Tibial nerve (tissue), 4 donors: ENCODE data around the gene NUP85. TPM values are rescaled to one million over a fixed set of nuclear protein-coding genes. Genes with fewer than 3 reads are reported as not detected.

Experiments used
- DNase-seq, 2 donors: peaks; one replicate each; pipeline ENCODE4 v3.0.0-alpha.2; 2019; ENCODE audit warnings: low spot score in 2 of 2
- H3K27ac ChIP-seq, 4 donors: fragments of 200-600 bp; sonication (generic) in 3 of 4; one replicate each; pipeline ENCODE4 v1.5.1; 2017 to 2019; ENCODE audit warnings: mild to moderate bottlenecking in 1 of 4
- H3K27me3 ChIP-seq, 2 donors: fragments of 200-600 bp; sonication (generic) in 1 of 2; one replicate each; pipeline versions ENCODE4 v1.5.1 to v1.6.0; 2017 to 2019
- H3K36me3 ChIP-seq, 3 donors: fragments of 200-600 bp; sonication (generic); one replicate each; pipeline ENCODE4 v1.5.1; 2018 to 2019
- H3K4me1 ChIP-seq, 4 donors: fragments of 200-600 bp; sonication (generic) in 3 of 4; one replicate each; pipeline ENCODE4 v1.5.1; 2017 to 2019
- H3K4me3 ChIP-seq, 4 donors: fragments of 200-600 bp; sonication (generic) in 3 of 4; one replicate each; pipeline ENCODE4 v1.5.1; 2017 to 2019; ENCODE audit warnings: mild to moderate bottlenecking in 1 of 4, moderate library complexity in 1 of 4
- H3K9me3 ChIP-seq, 4 donors: fragments of 200-600 bp; sonication (generic) in 3 of 4; one replicate each; pipeline ENCODE4 v1.5.1; 2017 to 2019
- EP300 ChIP-seq, 2 donors: sonication (generic); formaldehyde crosslinking; IDR thresholded peaks; one replicate each; pipeline ENCODE4 v1.6.1; 2017; ENCODE audit warnings: antibody characterized with exemption in 2 of 2, mild to moderate bottlenecking in 1 of 2
- POLR2A ChIP-seq, 2 donors: fragments of 450-650 bp; IDR thresholded peaks; one replicate each; pipeline ENCODE4 v1.6.1; 2017; ENCODE audit warnings: antibody characterized with exemption in 2 of 2, mild to moderate bottlenecking in 2 of 2, moderate library complexity in 2 of 2
- WGBS, 2 donors: methylation state at CpG; one replicate each; pipeline ENCODE4 v1.1.5; 2018; 5-methylcytosine and 5-hydroxymethylcytosine counted together
- total RNA-seq, 4 donors: library from RNA; depleted of rRNA; stranded (reverse); fragments of >200 nt; gene quantifications; one replicate each; pipeline ENCODE4 v1.1.0, GENCODE V29; 2016
- TF ChIP-seq, protein P1 (sequence below), 5 experiments: fragments of 200-600 bp in 3 of 5; fragments of 450-650 bp in 2 of 5; sonication (generic) in 3 of 5; IDR thresholded peaks; one replicate each; pipeline ENCODE4 v1.5.1; 2016 to 2019; ENCODE audit warnings: antibody characterized with exemption in 5 of 5, mild to moderate bottlenecking in 3 of 5, moderate library complexity in 2 of 5

The NUP85 gene
- total RNA-seq, 4 donors from 2014 or later: 38.1 to 68.6 (median 53.2) TPM

GRCh38 chr17:75183999-75184884, 21.2 kb upstream of the NUP85 start:
- Histone ChIP-seq H3K36me3 (peaks cover 0 to 5% (median under 1%) of the 10 kb centered on the region in 3 donors), H3K4me3 (no peak overlapping the region), H3K27ac (peak overlapping the region in 2 of 4 donors; percentile 99), H3K4me1 (peaks cover 0 to 28% (median 17%) of the 10 kb centered on the region in 4 donors), H3K9me3 (no peaks in the 10 kb centered on the region), H3K27me3 (no peaks in the 10 kb centered on the region)
- 94 to 96% methylated on average over 9 of the region's 9 CpGs for WGBS, 2 donors
- no peak for DNase-seq
- TF ChIP-seq, protein P1, sequence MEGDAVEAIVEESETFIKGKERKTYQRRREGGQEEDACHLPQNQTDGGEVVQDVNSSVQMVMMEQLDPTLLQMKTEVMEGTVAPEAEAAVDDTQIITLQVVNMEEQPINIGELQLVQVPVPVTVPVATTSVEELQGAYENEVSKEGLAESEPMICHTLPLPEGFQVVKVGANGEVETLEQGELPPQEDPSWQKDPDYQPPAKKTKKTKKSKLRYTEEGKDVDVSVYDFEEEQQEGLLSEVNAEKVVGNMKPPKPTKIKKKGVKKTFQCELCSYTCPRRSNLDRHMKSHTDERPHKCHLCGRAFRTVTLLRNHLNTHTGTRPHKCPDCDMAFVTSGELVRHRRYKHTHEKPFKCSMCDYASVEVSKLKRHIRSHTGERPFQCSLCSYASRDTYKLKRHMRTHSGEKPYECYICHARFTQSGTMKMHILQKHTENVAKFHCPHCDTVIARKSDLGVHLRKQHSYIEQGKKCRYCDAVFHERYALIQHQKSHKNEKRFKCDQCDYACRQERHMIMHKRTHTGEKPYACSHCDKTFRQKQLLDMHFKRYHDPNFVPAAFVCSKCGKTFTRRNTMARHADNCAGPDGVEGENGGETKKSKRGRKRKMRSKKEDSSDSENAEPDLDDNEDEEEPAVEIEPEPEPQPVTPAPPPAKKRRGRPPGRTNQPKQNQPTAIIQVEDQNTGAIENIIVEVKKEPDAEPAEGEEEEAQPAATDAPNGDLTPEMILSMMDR (IDR thresholded peaks at IDR 0.05): no peak
- no peak for TF ChIP-seq POLR2A (IDR thresholded peaks at IDR 0.05)
- no peak for TF ChIP-seq EP300 (IDR thresholded peaks at IDR 0.05)

DNA sequence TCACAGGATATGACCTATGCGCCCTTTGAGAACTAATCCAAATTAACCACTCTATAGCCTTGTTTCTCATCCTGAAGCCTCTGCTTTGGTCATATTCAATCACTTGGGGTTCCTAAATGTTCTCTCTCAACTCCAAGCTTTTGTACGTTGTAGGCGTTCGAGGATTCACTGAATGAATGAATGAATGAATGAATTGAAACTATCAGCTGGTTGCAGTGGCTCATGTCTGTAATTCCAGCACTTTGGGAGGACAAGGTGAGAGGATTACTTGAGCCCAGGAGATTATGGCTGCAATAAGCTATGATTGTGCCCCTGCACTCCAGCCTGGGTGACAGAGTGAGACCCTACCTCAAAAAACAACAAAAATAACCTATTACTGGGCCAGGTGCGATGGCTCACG, 16.9 kb upstream of the NUP85 start:
- Histone ChIP-seq H3K27ac (no peak overlapping the region), H3K9me3 (no peaks in the 10 kb centered on the region), H3K4me3 (no peak overlapping the region), H3K27me3 (no peaks in the 10 kb centered on the region), H3K36me3 (no peaks in the 10 kb centered on the region), H3K4me1 (peaks cover 0 to 2% (median 0%) of the 10 kb centered on the region in 4 donors)
- TF ChIP-seq, protein P1 (IDR thresholded peaks at IDR 0.05): no peak
- no peak for DNase-seq
- WGBS, 2 donors: 89 to 93% methylated on average over 6 of the region's 6 CpGs

DNA sequence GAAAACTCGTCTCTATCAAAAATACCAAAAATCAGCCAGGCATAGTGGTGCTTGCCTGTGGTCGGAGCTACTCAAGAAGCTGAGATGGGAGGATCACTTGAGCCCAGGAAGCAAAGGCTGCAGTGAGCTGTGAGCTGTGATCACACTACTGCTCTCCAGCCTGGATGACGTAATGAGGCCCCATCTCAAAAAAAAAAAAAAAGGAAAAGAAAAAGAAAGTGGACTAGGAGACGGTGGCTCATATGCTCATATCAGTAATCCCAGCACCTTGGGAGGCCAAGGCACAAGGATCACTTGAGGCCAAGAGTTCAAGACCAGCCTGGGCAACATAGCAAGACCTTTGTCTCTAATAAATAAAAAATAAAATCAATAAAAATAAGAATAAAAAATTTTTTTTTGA, 13.9 kb upstream of the NUP85 start:
- TF ChIP-seq POLR2A (IDR thresholded peaks at IDR 0.05) (no peak), EP300 (IDR thresholded peaks at IDR 0.05) (no peak)
- TF ChIP-seq, protein P1 (IDR thresholded peaks at IDR 0.05): no peak
- DNase-seq: no peak
- H3K27me3 ChIP-seq: no peaks in the 10 kb centered on the region
- 61 to 67% methylated on average over 4 of the region's 4 CpGs for WGBS, 2 donors
- no peaks in the 10 kb centered on the region for H3K36me3 ChIP-seq
- no peaks in the 10 kb centered on the region for H3K9me3 ChIP-seq
- H3K4me3 ChIP-seq: no peak overlapping the region
- no peaks in the 10 kb centered on the region for H3K4me1 ChIP-seq
- H3K27ac ChIP-seq: no peak overlapping the region

DNA sequence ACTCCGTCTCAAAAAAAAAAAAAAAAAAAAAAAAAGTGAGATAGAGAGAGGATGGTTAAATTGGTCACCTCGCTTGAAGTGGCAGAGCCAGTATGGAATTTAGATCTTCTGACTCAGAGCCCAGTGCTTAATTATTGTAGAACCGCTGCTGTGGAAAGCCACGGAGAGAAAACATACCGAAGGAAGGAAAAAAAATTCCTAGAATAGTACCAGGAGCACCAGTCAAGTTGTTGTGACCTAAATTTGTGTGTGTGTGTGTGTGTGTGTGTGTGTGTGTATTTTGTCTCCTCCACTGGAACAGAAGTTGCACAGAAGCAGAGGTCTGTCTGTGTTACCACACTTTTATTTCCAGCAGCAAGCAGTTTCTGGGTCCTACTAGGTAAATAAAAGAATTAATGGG, 10.6 kb upstream of the NUP85 start:
- Histone ChIP-seq H3K4me3 (no peak overlapping the region), H3K36me3 (no peaks in the 10 kb centered on the region), H3K4me1 (no peaks in the 10 kb centered on the region), H3K27me3 (no peaks in the 10 kb centered on the region), H3K9me3 (no peaks in the 10 kb centered on the region), H3K27ac (no peak overlapping the region)
- 80% methylated on average over 4 of the region's 5 CpGs for WGBS, 2 donors
- DNase-seq: no peak
- TF ChIP-seq POLR2A (IDR thresholded peaks at IDR 0.05) (no peak), EP300 (IDR thresholded peaks at IDR 0.05) (no peak)
- TF ChIP-seq, protein P1 (IDR thresholded peaks at IDR 0.05): no peak

GRCh38 chr17:75199886-75200618, 5.4 kb upstream of the NUP85 start:
- Histone ChIP-seq H3K36me3 (no peaks in the 10 kb centered on the region), H3K4me3 (no peak overlapping the region), H3K4me1 (peaks cover 0 to 14% (median 7%) of the 10 kb centered on the region in 4 donors), H3K9me3 (no peaks in the 10 kb centered on the region), H3K27me3 (no peaks in the 10 kb centered on the region), H3K27ac (no peak overlapping the region)
- DNase-seq: no peak
- no peak for TF ChIP-seq POLR2A (IDR thresholded peaks at IDR 0.05)
- no peak for TF ChIP-seq EP300 (IDR thresholded peaks at IDR 0.05)
- TF ChIP-seq, protein P1 (IDR thresholded peaks at IDR 0.05): no peak
- WGBS, 2 donors: 86 to 95% methylated on average over 6 of the region's 6 CpGs
